Left kidney (tissue), 2 donors: Measurements from ENCODE around the gene KLK2. TPM values are rescaled to one million over a fixed set of nuclear protein-coding genes. Genes with fewer than 3 reads are reported as not detected.

Source experiments
- DNase-seq: peaks from one replicate; pipeline ENCODE4 v3.0.0-alpha.2; 2013
- polyA plus RNA-seq: library from polyadenylated mRNA; unstranded; fragments of 120-200 nt; gene quantifications from one replicate; pipeline ENCODE4 v1.2.1, GENCODE V29; 2013; ENCODE audit not compliant: insufficient read length

KLK2 gene
- polyA plus RNA-seq, 1 donor, result 0.27 TPM

- DNase-seq, result no peak
Observed at GRCh38 chr19:50924586-50924985, 51.3 kb downstream of the KLK2 start.

GRCh38 chr19:50925734-50926133 lies 52.5 kb downstream of the KLK2 start:
- no peak for DNase-seq

- DNase-seq, result no peak
Observed at GRCh38 chr19:50926144-50926543, 52.9 kb downstream of the KLK2 start.

- no peak for DNase-seq
Observed at GRCh38 chr19:50928831-50929230, 55.6 kb downstream of the KLK2 start.

Other genes starting within 250 kb of the KLK2 start
- 1.2 TPM for gene SYT3, start 233.6 kb upstream of the KLK2 start, polyA plus RNA-seq
- 1.00 TPM for gene C19orf81, start 224.0 kb upstream of the KLK2 start, polyA plus RNA-seq
- gene SHANK1, start 153.6 kb upstream of the KLK2 start, polyA plus RNA-seq, result 4.8 TPM
- 22.3 TPM for gene CLEC11A, start 150.1 kb upstream of the KLK2 start, polyA plus RNA-seq
- gene GPR32, start 103.0 kb upstream of the KLK2 start, polyA plus RNA-seq, result not detected
- gene ACP4, start 83.0 kb upstream of the KLK2 start, polyA plus RNA-seq, result 0.23 TPM
- gene KLK1, start 49.7 kb upstream of the KLK2 start, polyA plus RNA-seq, result 0.96 TPM
- gene KLK15, start 39.9 kb upstream of the KLK2 start, polyA plus RNA-seq, result not detected
- gene KLK3, start 18.5 kb upstream of the KLK2 start, polyA plus RNA-seq, result 0.68 TPM
- not detected for gene KLK4, start 38.0 kb downstream of the KLK2 start, polyA plus RNA-seq
- gene KLK5, start 79.6 kb downstream of the KLK2 start, polyA plus RNA-seq, result 1.2 TPM
- 28.0 TPM for gene KLK6, start 96.2 kb downstream of the KLK2 start, polyA plus RNA-seq
- gene KLK7, start 110.5 kb downstream of the KLK2 start, polyA plus RNA-seq, result 4.6 TPM
- 3.9 TPM for gene KLK8, start 128.2 kb downstream of the KLK2 start, polyA plus RNA-seq
- gene KLK10, start 146.3 kb downstream of the KLK2 start, polyA plus RNA-seq, result 0.17 TPM
- gene KLK11, start 153.2 kb downstream of the KLK2 start, polyA plus RNA-seq, result 0.15 TPM
- not detected for gene KLK12, start 161.6 kb downstream of the KLK2 start, polyA plus RNA-seq
- gene KLK13, start 191.7 kb downstream of the KLK2 start, polyA plus RNA-seq, result 0.76 TPM
- gene KLK14, start 209.4 kb downstream of the KLK2 start, polyA plus RNA-seq, result 0.45 TPM
- 1.8 TPM for gene CTU1, start 235.0 kb downstream of the KLK2 start, polyA plus RNA-seq